IMR-90 (cell line): ENCODE measurements around the gene JAKMIP1. TPM values are rescaled to one million over a fixed set of nuclear protein-coding genes. Genes with fewer than 3 reads are reported as not detected.

Source experiments
- ATAC-seq: fragments of 200-7000 bp; cut with Tn5 transposase; 2 replicates; pipeline ENCODE4 v1.9.1; 2020; ENCODE audit warnings: low read depth, mild to moderate bottlenecking, moderate library complexity
- BruUV-seq: library from RNA; stranded (reverse); fragments of 400-500 nt; replicated peaks from 2 replicates; lab custom pipeline; 2021; lab: Mats Ljungman, UMichigan
- CTCF ChIA-PET: fragments of 300-600 bp; formaldehyde crosslinking; extraction: SDS; loops from one replicate; lab custom pipeline; 2021; ENCODE audit warnings: antibody characterized with exemption; lab: Yijun Ruan, JAX
- POLR2A ChIA-PET: fragments of 300-600 bp; sonication (Branson Sonifier 250); formaldehyde crosslinking; loops from one replicate; lab custom pipeline; 2022; ENCODE audit warnings: antibody characterized with exemption; ENCODE audit not compliant: unreplicated experiment; lab: Charles Lee
- DNase-seq: peaks from one replicate; pipeline ENCODE4 v3.0.0; 2013
- H2AFZ ChIP-seq: replicated peaks from 2 replicates; pipeline ENCODE3; 2013; ENCODE audit warnings: low read length, mild to moderate bottlenecking; ENCODE audit not compliant: poor library complexity
- H2AK5ac ChIP-seq: 2 replicates; pipeline ENCODE4 v1.6.1; 2013; ENCODE audit warnings: low read depth, low read length, inconsistent platforms
- H2AK9ac ChIP-seq: replicated peaks from 2 replicates; pipeline ENCODE3; 2013; ENCODE audit warnings: mild to moderate bottlenecking, low read depth, low read length, moderate library complexity; ENCODE audit not compliant: poor library complexity
- H2BK120ac ChIP-seq: 2 replicates; pipeline ENCODE4 v1.6.1; 2013; ENCODE audit warnings: low read depth, low read length, inconsistent platforms
- H2BK15ac ChIP-seq: 3 replicates; pipeline ENCODE4 v1.6.1; 2013; ENCODE audit warnings: low read depth, low read length, inconsistent platforms
- H2BK20ac ChIP-seq: 2 replicates; pipeline ENCODE4 v1.6.1; 2013; ENCODE audit warnings: low read depth, mild to moderate bottlenecking, inconsistent platforms, low read length, moderate library complexity
- H2BK5ac ChIP-seq: 2 replicates; pipeline ENCODE4 v1.6.1; 2013; ENCODE audit warnings: mild to moderate bottlenecking, low read depth, low read length, inconsistent platforms; ENCODE audit not compliant: poor library complexity, severe bottlenecking
- H3K14ac ChIP-seq: replicated peaks from 2 replicates; pipeline ENCODE4 v1.6.1; 2013; ENCODE audit warnings: low read depth, low read length, inconsistent platforms
- H3K18ac ChIP-seq: 2 replicates; pipeline ENCODE4 v1.6.1; 2013; ENCODE audit warnings: low read depth, low read length, control low read depth
- H3K23ac ChIP-seq: 2 replicates; pipeline ENCODE4 v1.6.1; 2013; ENCODE audit warnings: low read depth, low read length, inconsistent platforms
- H3K27ac ChIP-seq: 2 replicates; pipeline ENCODE4 v1.5.1; 2013; ENCODE audit warnings: mild to moderate bottlenecking, control low read depth, low read length; ENCODE audit not compliant: insufficient read depth
- H3K27me3 ChIP-seq: 2 replicates; pipeline ENCODE4 v1.6.1; 2013; ENCODE audit warnings: low read length; ENCODE audit not compliant: control insufficient read depth, insufficient read depth
- H3K36me3 ChIP-seq: 2 replicates; pipeline ENCODE4 v1.6.1; 2013; ENCODE audit warnings: low read length, mixed read lengths; ENCODE audit not compliant: control insufficient read depth, insufficient read depth
- H3K4ac ChIP-seq: 2 replicates; pipeline ENCODE4 v1.6.1; 2013; ENCODE audit warnings: low read depth, low read length, inconsistent platforms
- H3K4me1 ChIP-seq: 2 replicates; pipeline ENCODE4 v1.6.1; 2013; ENCODE audit warnings: low read length, mixed read lengths; ENCODE audit not compliant: control insufficient read depth, insufficient read depth
- H3K4me2 ChIP-seq: 2 replicates; pipeline ENCODE4 v1.6.1; 2013; ENCODE audit warnings: low read depth, mild to moderate bottlenecking, control low read depth, low read length, moderate library complexity
- H3K4me3 ChIP-seq: 2 replicates; pipeline ENCODE4 v1.5.1; 2013; ENCODE audit warnings: low read depth, mild to moderate bottlenecking, control low read depth, low read length, moderate library complexity; ENCODE audit not compliant: insufficient read depth
- H3K56ac ChIP-seq: 2 replicates; pipeline ENCODE4 v1.6.1; 2013; ENCODE audit warnings: low read length, inconsistent platforms; ENCODE audit not compliant: insufficient read depth; ENCODE audit errors: extremely low read depth
- H3K79me1 ChIP-seq, 2 experiments: 2 replicates each; pipeline ENCODE4 v1.6.1; 2013; ENCODE audit warnings: low read length in 2 of 2, inconsistent platforms in 1 of 2, low read depth in 1 of 2
- H3K9ac ChIP-seq: 2 replicates; pipeline ENCODE4 v1.6.1; 2013; ENCODE audit warnings: low read depth, low read length, control low read depth
- H3K9me1 ChIP-seq: 2 replicates; pipeline ENCODE4 v1.6.1; 2013; ENCODE audit warnings: low read length, inconsistent platforms; ENCODE audit not compliant: insufficient read depth
- H3K9me3 ChIP-seq: 2 replicates; pipeline ENCODE4 v1.6.1; 2013; ENCODE audit warnings: low read length; ENCODE audit not compliant: control insufficient read depth, insufficient read depth
- H4K20me1 ChIP-seq: 2 replicates; pipeline ENCODE4 v1.6.1; 2013; ENCODE audit warnings: low read length, inconsistent platforms; ENCODE audit not compliant: insufficient read depth
- H4K5ac ChIP-seq: 2 replicates; pipeline ENCODE4 v1.6.1; 2013; ENCODE audit warnings: mild to moderate bottlenecking, low read depth, low read length, control low read depth
- H4K8ac ChIP-seq, 2 experiments: 2 replicates each; pipeline ENCODE4 v1.6.1; 2013; ENCODE audit warnings: low read depth in 2 of 2, low read length in 2 of 2, control low read depth in 1 of 2, inconsistent platforms in 1 of 2
- H4K91ac ChIP-seq: 2 replicates; pipeline ENCODE4 v1.6.1; 2013; ENCODE audit warnings: low read depth, low read length, inconsistent platforms; ENCODE audit not compliant: insufficient read depth
- CEBPB ChIP-seq: IDR thresholded peaks from 2 replicates; pipeline ENCODE4 v1.6.1; 2012; ENCODE audit warnings: low read depth, low read length, improper control_type of control experiment
- WGBS, 2 experiments: methylation state at CpG; one replicate each; pipeline versions ENCODE4 v1.1.5 to v1.1.7; 2013; ENCODE audit warnings: missing lambda C conversion rate in 2 of 2; ENCODE audit not compliant: insufficient read length in 1 of 2; ENCODE audit errors: extremely low coverage in 2 of 2; 5-methylcytosine and 5-hydroxymethylcytosine counted together
- dilution Hi-C: fragments of 300-500 bp; cut with HindIII; formaldehyde crosslinking; loops from one replicate; pipeline ENCODE4 v1.14.3; 2018; ENCODE audit warnings: low sequenced_read_pairs; ENCODE audit not compliant: unreplicated experiment
- in situ Hi-C: fragments of 300-500 bp; cut with MboI; formaldehyde crosslinking; loops from 3 replicates; pipeline ENCODE4 v1.14.3; 2019; ENCODE audit warnings: low sequenced_read_pairs, inconsistent platforms, mixed read lengths
- intact Hi-C: fragments of 100-400 bp; cut with micrococcal nuclease; formaldehyde crosslinking; loops from 2 replicates; pipeline ENCODE4 v1.10.0; 2022
- polyA plus RNA-seq, 3 experiments: library from polyadenylated mRNA; depleted of rRNA; stranded (reverse); fragments of >200 nt; gene quantifications; 2 replicates each; pipeline ENCODE4 v1.2.3, GENCODE V29; 2012; ENCODE audit warnings: low replicate concordance in 1 of 3
- total RNA-seq: library from RNA; depleted of rRNA; stranded (reverse); fragments of >200 nt; gene quantifications from 2 replicates; pipeline ENCODE4 v1.2.3, GENCODE V29; 2012
- TF ChIP-seq, protein P1 (sequence below): fragments of 150-350 bp; IDR thresholded peaks from 2 replicates; pipeline ENCODE4 v1.6.1; 2017; ENCODE audit warnings: mild to moderate bottlenecking, antibody characterized with exemption, low read length, low read depth

Gene JAKMIP1
- total and polyA plus RNA-seq, 2 of the 4 experiments (the other 2 are of a cell fraction), result not detected

DNA sequence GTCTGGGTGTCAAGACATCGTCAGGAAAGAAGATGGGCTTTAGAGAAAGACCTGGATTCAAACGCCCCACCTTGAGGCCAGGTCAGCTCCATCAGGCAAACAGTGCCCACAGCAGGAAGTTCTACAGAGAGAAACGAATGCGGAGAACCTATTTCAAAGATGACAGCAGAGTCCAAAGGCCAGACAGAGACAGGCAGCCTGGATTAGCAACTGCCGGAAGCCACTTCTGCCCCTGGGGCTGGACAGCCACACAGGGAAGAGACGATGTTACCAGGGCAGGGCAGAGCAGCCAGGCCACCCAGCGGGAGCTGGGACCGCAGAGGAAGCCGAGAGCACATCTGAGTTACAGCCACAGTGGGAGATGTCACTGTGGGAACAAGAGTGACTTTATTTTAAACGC, 183.3 kb downstream of the JAKMIP1 start:
- Histone ChIP-seq H3K14ac (no peak overlapping the region), H3K9me3 (no peaks in the 10 kb centered on the region), H2AFZ (no peak overlapping the region), H4K8ac (no peak overlapping the region), H3K27ac (no peak overlapping the region), H3K18ac (no peak overlapping the region), H3K23ac (no peak overlapping the region), H3K4me3 (no peak overlapping the region), H3K79me1 (no peaks in the 10 kb centered on the region), H4K20me1 (no peaks in the 10 kb centered on the region), H4K5ac (no peak overlapping the region), H2BK15ac (no peak overlapping the region), H2AK5ac (no peak overlapping the region), H3K4ac (no peak overlapping the region), H3K9ac (no peak overlapping the region), H4K91ac (no peak overlapping the region), H2AK9ac (no peak overlapping the region), H3K27me3 (no peaks in the 10 kb centered on the region; the same call in 1 of the 2 replicates), H2BK5ac (no peak overlapping the region), H2BK120ac (no peak overlapping the region), H3K56ac (no peak overlapping the region), H3K4me1 (no peaks in the 10 kb centered on the region), H3K4me2 (no peak overlapping the region), H3K9me1 (no peaks in the 10 kb centered on the region), H2BK20ac (no peak overlapping the region), H3K36me3 (no peaks in the 10 kb centered on the region)
- intact Hi-C loops, result no loop called here
- ChIA-PET POLR2A (no interaction called here), CTCF (no interaction called here)
- no peak for DNase-seq
- dilution Hi-C loops, result no loop called here
- in situ Hi-C loops, result no loop called here
- no peak for ATAC-seq
- TF ChIP-seq, protein P1, sequence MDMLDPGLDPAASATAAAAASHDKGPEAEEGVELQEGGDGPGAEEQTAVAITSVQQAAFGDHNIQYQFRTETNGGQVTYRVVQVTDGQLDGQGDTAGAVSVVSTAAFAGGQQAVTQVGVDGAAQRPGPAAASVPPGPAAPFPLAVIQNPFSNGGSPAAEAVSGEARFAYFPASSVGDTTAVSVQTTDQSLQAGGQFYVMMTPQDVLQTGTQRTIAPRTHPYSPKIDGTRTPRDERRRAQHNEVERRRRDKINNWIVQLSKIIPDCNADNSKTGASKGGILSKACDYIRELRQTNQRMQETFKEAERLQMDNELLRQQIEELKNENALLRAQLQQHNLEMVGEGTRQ, result no peak
- TF ChIP-seq CEBPB, result no peak
- BruUV-seq, result no TSS peak
- 10% methylated on average over 2 of the region's 10 CpGs; no CpG with 5 or more reads in 1 of the 2 experiments for WGBS, 2 experiments
